Mucosa of descending colon (tissue), 3 donors: ENCODE results near the gene TRERF1. TPM values are rescaled to one million over a fixed set of nuclear protein-coding genes. Genes with fewer than 3 reads are reported as not detected.
A peak's percentile ranks its signal among the peaks of the same experiment; 100 is the strongest.

ENCODE experiments used
- ATAC-seq: fragments of 200-7000 bp; cut with Tn5 transposase; one replicate; pipeline ENCODE4 v1.9.1; 2020; ENCODE audit warnings: mild to moderate bottlenecking, moderate library complexity
- DNase-seq, 3 donors: peaks; one replicate each; pipeline ENCODE4 v3.0.0-alpha.2; 2020
- H3K36me3 ChIP-seq: fragments of 200-600 bp; one replicate; pipeline ENCODE4 v1.8.0; 2021; ENCODE audit warnings: low read depth, mild to moderate bottlenecking
- H3K4me1 ChIP-seq: fragments of 200-600 bp; one replicate; pipeline ENCODE4 v1.8.0; 2021; ENCODE audit warnings: low read depth, mild to moderate bottlenecking
- H3K4me3 ChIP-seq: fragments of 200-600 bp; one replicate; pipeline ENCODE4 v1.8.0; 2021; ENCODE audit warnings: mild to moderate bottlenecking
- H3K9me3 ChIP-seq: fragments of 200-600 bp; one replicate; pipeline ENCODE4 v1.8.0; 2021; ENCODE audit warnings: mild to moderate bottlenecking
- CTCF ChIP-seq: fragments of 200-600 bp; IDR thresholded peaks from one replicate; pipeline ENCODE4 v1.8.0; 2022; ENCODE audit warnings: antibody characterized with exemption, mild to moderate bottlenecking
- intact Hi-C, 2 donors: fragments of 100-400 bp; cut with DNase I in 1 of 2; cut with micrococcal nuclease in 1 of 2; formaldehyde crosslinking; loops; one replicate each; pipeline versions ENCODE4 v1.11.0 to v1.11.1; 2022; cut with DNase I, micrococcal nuclease
- total RNA-seq, 3 donors: library from RNA; stranded (reverse); fragmentation: NEBNext Ultra II Directional in 2 of 3; extraction: Animal tissue kit (Norgen Biotek cat#: 25700) in 2 of 3; gene quantifications; one replicate each; pipeline versions ENCODE4 v1.2.1 to v1.2.4, GENCODE V29; 2021 to 2023
- donor health status: DM: no; HTN: no; CAD: no; lungs with moderate emphysema.
- donor health status: DM: no; HTN: no; CAD: no.
- donor health status: DM: no; HTN: yes; CAD: no.

Gene TRERF1
- total RNA-seq, 3 donors from 2014 or later: 2.8 to 11.2 (median 3.8) TPM

DNA sequence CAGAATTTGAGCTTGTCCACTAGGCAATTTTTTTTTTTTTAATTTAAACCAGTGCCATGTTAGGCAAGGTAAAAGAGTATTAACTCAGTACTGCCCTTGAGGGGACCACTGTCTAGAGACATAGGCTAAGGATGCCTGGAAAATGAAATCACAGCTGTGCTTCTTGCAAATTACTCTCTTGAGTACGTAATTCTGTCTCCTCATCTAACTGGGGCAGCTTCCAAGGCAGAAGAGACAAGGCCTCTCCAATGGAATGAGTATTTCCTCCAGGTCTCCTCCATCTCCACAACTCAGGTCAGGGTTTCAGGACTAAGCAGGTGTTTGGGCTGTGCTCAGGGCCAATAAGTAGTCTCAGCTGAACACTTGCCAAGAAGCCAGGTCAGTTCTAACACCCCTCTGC lies 200.2 kb downstream of the TRERF1 start:
- Histone ChIP-seq H3K4me3 (no peak overlapping the region), H3K36me3 (no peaks in the 10 kb centered on the region), H3K9me3 (no peaks in the 10 kb centered on the region), H3K4me1 (no peaks in the 10 kb centered on the region)
- TF ChIP-seq CTCF: no peak
- intact Hi-C loops: loop anchor here in 1 of 2 donors (10.0 kb wide), 1 partner anchor 293 kb away; no protein-coding TSS in a partner anchor
- ATAC-seq: peak; percentile 19
- no peak for DNase-seq

GRCh38 chr6:42250274-42250931 lies 201.3 kb downstream of the TRERF1 start:
- no peak for DNase-seq
- H3K36me3 ChIP-seq: no peaks in the 10 kb centered on the region
- H3K4me3 ChIP-seq: no peak overlapping the region
- TF ChIP-seq CTCF: no peak
- intact Hi-C loops: loop anchor here in 1 of 2 donors (10.0 kb wide), 1 partner anchor 294 kb away; no protein-coding TSS in a partner anchor
- no peaks in the 10 kb centered on the region for H3K9me3 ChIP-seq
- H3K4me1 ChIP-seq: no peaks in the 10 kb centered on the region
- no peak for ATAC-seq

DNA sequence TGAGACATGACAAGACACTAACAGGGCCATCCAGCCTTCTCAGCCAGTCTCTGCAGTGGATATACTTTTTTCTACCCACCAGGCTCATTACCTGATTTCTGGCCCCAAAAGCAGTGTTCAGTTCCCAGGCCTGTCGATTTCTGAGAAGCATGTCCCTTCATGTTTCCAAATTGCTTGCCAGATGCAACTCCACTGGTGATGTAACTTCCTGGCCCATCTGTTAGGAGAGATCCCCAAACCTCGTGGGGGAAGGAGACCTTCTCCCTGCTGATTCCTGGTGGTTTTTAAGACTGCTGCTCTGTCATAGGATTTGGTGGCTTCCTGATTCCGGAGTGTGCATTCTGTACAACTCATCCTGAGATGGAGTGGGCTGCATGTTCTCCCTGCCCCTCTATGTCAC lies 202.4 kb downstream of the TRERF1 start:
- H3K4me1 ChIP-seq: no peaks in the 10 kb centered on the region
- ATAC-seq: no peak
- H3K9me3 ChIP-seq: no peaks in the 10 kb centered on the region
- H3K36me3 ChIP-seq: no peaks in the 10 kb centered on the region
- no peak overlapping the region for H3K4me3 ChIP-seq
- intact Hi-C loops: no loop called here
- no peak for TF ChIP-seq CTCF
- no peak for DNase-seq

GRCh38 chr6:42243046-42243445 lies 208.7 kb downstream of the TRERF1 start:
- DNase-seq: no peak
- Histone ChIP-seq H3K4me1 (no peaks in the 10 kb centered on the region), H3K4me3 (no peak overlapping the region), H3K36me3 (no peaks in the 10 kb centered on the region), H3K9me3 (no peaks in the 10 kb centered on the region)
- TF ChIP-seq CTCF: no peak
- no peak for ATAC-seq
- intact Hi-C loops: no loop called here

DNA sequence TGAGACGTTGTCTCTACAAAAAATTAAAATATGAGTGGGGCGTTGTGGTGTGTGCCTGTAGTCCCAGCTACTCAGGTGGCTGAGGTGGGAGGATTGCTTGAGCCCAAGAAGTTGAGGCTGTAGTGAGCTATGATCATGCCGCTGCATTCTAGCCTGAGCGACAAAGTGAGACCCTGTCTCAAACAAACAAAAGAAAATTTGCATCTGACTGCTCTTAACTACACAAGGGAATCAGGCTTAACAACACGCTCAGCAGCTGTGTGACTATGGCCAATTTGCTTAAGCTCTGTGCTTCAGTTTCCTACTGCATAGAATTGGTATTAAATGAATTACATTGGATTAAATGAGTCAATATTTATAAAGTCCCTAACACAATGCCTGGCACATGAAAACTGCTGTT lies 209.8 kb downstream of the TRERF1 start:
- DNase-seq (no peak), ATAC-seq (no peak)
- Histone ChIP-seq H3K4me1 (no peaks in the 10 kb centered on the region), H3K9me3 (no peaks in the 10 kb centered on the region), H3K4me3 (no peak overlapping the region), H3K36me3 (no peaks in the 10 kb centered on the region)
- TF ChIP-seq CTCF: no peak
- intact Hi-C loops: no loop called here
